Loucy (cell line): ENCODE results near the gene RAD51B.

Experiments used
- CTCF ChIP-seq: fragments of 200-600 bp; sonication (generic); conservative IDR thresholded peaks from 2 replicates; pipeline ENCODE4 v1.5.1; 2014; ENCODE audit warnings: mild to moderate bottlenecking, antibody characterized with exemption, low read length
- EZH2phosphoT487 ChIP-seq: fragments of 200-600 bp; IDR thresholded peaks from 2 replicates; pipeline ENCODE4 v1.6.1; 2018; ENCODE audit warnings: antibody characterized with exemption, mild to moderate bottlenecking, moderate library complexity, borderline replicate concordance

GRCh38 chr14:68241862-68242487 lies 422.4 kb downstream of the RAD51B start:
- TF ChIP-seq CTCF (no peak), EZH2phosphoT487 (no peak)
